Measurements from ENCODE around the gene DOCK1.

DOCK1 gene

DNA sequence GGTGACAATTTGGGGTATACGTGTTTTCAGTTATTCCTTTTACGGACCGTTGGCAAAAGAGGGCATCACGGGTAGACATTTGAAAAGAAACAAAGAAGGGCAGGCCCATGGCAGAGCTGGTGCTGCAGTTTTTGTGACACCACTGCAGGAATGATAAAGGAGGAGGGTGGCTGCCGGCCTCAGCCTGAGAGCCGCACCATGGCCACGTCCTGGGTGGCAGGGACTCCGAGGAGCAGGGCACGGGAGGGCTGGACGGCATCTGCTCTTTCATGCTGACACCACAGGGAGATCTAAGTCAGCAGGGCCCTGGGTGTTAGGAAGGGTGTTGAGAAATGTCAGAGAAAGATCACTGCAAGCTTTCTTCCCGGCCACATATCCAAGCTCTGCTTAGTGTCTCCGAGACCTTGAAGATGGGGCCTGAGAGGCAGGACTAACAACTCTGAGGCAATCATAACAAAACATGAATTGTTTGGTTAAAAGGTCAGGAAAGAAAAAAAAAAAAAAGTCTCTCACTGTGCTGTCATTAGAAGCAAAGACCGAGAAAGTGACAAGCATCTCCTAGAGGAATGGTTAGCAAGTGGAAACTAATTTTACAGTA lies 254.5 kb downstream of the DOCK1 start:
- no peaks in the 10 kb centered on the region for H3K9me2 ChIP-seq (replicated peaks; ENCODE audit: insufficient read depth, low read length)
- H3K36me3 ChIP-seq (replicated peaks; ENCODE audit: insufficient read depth, low read length), result no peaks in the 10 kb centered on the region
- no peak overlapping the region for H3K4me2 ChIP-seq (ENCODE audit: low read depth, low read length)
- no peak overlapping the region for H3K27ac ChIP-seq (ENCODE audit: low read length)
- TF ChIP-seq EZH2phosphoT487 (IDR thresholded peaks at IDR 0.05; ENCODE audit: low read length) (no peak), EZH2 (optimal IDR thresholded peaks at IDR 0.05; ENCODE audit: low read depth, low read length) (no peak)
- TF ChIP-seq, protein P1, sequence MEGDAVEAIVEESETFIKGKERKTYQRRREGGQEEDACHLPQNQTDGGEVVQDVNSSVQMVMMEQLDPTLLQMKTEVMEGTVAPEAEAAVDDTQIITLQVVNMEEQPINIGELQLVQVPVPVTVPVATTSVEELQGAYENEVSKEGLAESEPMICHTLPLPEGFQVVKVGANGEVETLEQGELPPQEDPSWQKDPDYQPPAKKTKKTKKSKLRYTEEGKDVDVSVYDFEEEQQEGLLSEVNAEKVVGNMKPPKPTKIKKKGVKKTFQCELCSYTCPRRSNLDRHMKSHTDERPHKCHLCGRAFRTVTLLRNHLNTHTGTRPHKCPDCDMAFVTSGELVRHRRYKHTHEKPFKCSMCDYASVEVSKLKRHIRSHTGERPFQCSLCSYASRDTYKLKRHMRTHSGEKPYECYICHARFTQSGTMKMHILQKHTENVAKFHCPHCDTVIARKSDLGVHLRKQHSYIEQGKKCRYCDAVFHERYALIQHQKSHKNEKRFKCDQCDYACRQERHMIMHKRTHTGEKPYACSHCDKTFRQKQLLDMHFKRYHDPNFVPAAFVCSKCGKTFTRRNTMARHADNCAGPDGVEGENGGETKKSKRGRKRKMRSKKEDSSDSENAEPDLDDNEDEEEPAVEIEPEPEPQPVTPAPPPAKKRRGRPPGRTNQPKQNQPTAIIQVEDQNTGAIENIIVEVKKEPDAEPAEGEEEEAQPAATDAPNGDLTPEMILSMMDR (IDR thresholded peaks at IDR 0.05; ENCODE audit: low read length), result no peak
- no peak overlapping the region for H3K4me3 ChIP-seq (ENCODE audit: low read length)
- H3K79me2 ChIP-seq (ENCODE audit: low read length), result no peaks in the 10 kb centered on the region
- no peaks in the 10 kb centered on the region for H3F3A ChIP-seq (ENCODE audit: insufficient read depth, low read length)
- no peaks in the 10 kb centered on the region for H3K27me3 ChIP-seq (replicated peaks; ENCODE audit: insufficient read depth, low read length)
- no peak for DNase-seq
- H2AFZ ChIP-seq (ENCODE audit: low read length), result no peak overlapping the region
- H4K20me1 ChIP-seq (ENCODE audit: insufficient read depth, low read length), result no peaks in the 10 kb centered on the region
- no peaks in the 10 kb centered on the region for H3K4me1 ChIP-seq (ENCODE audit: low read length)
- H3K9me3 ChIP-seq (replicated peaks; ENCODE audit: insufficient read depth, low read length), result no peaks in the 10 kb centered on the region
- H3K9ac ChIP-seq (ENCODE audit: low read length), result no peak overlapping the region

GRCh38 chr10:127161482-127161881 lies 256.3 kb downstream of the DOCK1 start:
- H4K20me1 ChIP-seq (ENCODE audit: insufficient read depth, low read length), result no peaks in the 10 kb centered on the region
- no peaks in the 10 kb centered on the region for H3F3A ChIP-seq (ENCODE audit: insufficient read depth, low read length)
- H2AFZ ChIP-seq (ENCODE audit: low read length), result no peak overlapping the region
- H3K9ac ChIP-seq (ENCODE audit: low read length), result no peak overlapping the region
- no peak overlapping the region for H3K4me3 ChIP-seq (ENCODE audit: low read length)
- no peaks in the 10 kb centered on the region for H3K27me3 ChIP-seq (replicated peaks; ENCODE audit: insufficient read depth, low read length)
- H3K4me2 ChIP-seq (ENCODE audit: low read depth, low read length), result no peak overlapping the region
- no peaks in the 10 kb centered on the region for H3K36me3 ChIP-seq (replicated peaks; ENCODE audit: insufficient read depth, low read length)
- H3K79me2 ChIP-seq (ENCODE audit: low read length), result no peaks in the 10 kb centered on the region
- no peak overlapping the region for H3K27ac ChIP-seq (ENCODE audit: low read length)
- DNase-seq, result no peak
- no peak for TF ChIP-seq EZH2 (optimal IDR thresholded peaks at IDR 0.05; ENCODE audit: low read depth, low read length)
- TF ChIP-seq EZH2phosphoT487 (IDR thresholded peaks at IDR 0.05; ENCODE audit: low read length), result no peak
- TF ChIP-seq, protein P1 (IDR thresholded peaks at IDR 0.05; ENCODE audit: low read length), result no peak
- no peaks in the 10 kb centered on the region for H3K9me2 ChIP-seq (replicated peaks; ENCODE audit: insufficient read depth, low read length)
- no peaks in the 10 kb centered on the region for H3K9me3 ChIP-seq (replicated peaks; ENCODE audit: insufficient read depth, low read length)
- no peaks in the 10 kb centered on the region for H3K4me1 ChIP-seq (ENCODE audit: low read length)

DNA sequence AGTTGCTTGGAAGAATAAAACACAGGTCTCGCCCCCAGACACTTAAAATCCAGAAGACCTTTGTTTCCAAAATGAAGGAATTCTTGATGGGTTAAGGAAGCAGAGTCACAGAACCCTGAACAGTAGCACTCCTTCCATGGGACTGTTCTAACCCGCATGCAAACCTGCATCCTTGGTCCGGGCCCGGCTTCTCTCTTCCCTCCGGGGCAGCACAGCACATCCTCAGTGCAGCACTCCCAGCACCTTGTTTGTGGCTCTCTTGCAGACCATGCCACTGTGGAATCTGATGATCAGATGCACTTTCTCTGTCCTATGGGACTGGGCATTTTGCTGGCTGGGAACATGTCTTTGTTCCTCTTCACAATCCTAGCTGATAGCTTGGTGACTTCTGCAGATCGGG lies 257.6 kb downstream of the DOCK1 start:
- Histone ChIP-seq H3K9me2 (replicated peaks; ENCODE audit: insufficient read depth, low read length) (no peaks in the 10 kb centered on the region), H3K27ac (ENCODE audit: low read length) (no peak overlapping the region), H2AFZ (ENCODE audit: low read length) (no peak overlapping the region), H3K4me3 (ENCODE audit: low read length) (no peak overlapping the region), H3F3A (ENCODE audit: insufficient read depth, low read length) (no peaks in the 10 kb centered on the region), H3K36me3 (replicated peaks; ENCODE audit: insufficient read depth, low read length) (no peaks in the 10 kb centered on the region), H3K79me2 (ENCODE audit: low read length) (no peaks in the 10 kb centered on the region), H3K9ac (ENCODE audit: low read length) (no peak overlapping the region), H4K20me1 (ENCODE audit: insufficient read depth, low read length) (no peaks in the 10 kb centered on the region), H3K4me1 (ENCODE audit: low read length) (no peaks in the 10 kb centered on the region), H3K9me3 (replicated peaks; ENCODE audit: insufficient read depth, low read length) (no peaks in the 10 kb centered on the region), H3K4me2 (ENCODE audit: low read depth, low read length) (no peak overlapping the region), H3K27me3 (replicated peaks; ENCODE audit: insufficient read depth, low read length) (no peaks in the 10 kb centered on the region)
- TF ChIP-seq, protein P1 (IDR thresholded peaks at IDR 0.05; ENCODE audit: low read length), result no peak
- TF ChIP-seq EZH2 (optimal IDR thresholded peaks at IDR 0.05; ENCODE audit: low read depth, low read length) (no peak), EZH2phosphoT487 (IDR thresholded peaks at IDR 0.05; ENCODE audit: low read length) (no peak)
- DNase-seq, result no peak

Measured in MM.1S (cell line).